ENCODE data around the gene ZNF438. TPM values are rescaled to one million over a fixed set of nuclear protein-coding genes. Genes with fewer than 3 reads are reported as not detected.

ZNF438 gene
- total and polyA plus RNA-seq, 10 of the 15 experiments (the other 5 are each of a cell fraction or from before 2014, with no cell fraction given), result 0.93 to 5.2 (median 1.9) TPM

- FAIRE-seq (no peak), DNase-seq (ENCODE audit: low read depth, low spot score) (no peak), ATAC-seq (no peak)
- ChIA-PET RAD21 (ENCODE audit: unreplicated experiment) (no interaction called here), CTCF (no interaction called here), SMC1A (ENCODE audit: uncharacterized antibody, unreplicated experiment) (no interaction called here), POLR2A (no interaction called here)
- Histone ChIP-seq H3K9me3 (replicated peaks; ENCODE audit: control insufficient read depth, insufficient read depth, low read length) (no peaks in the 10 kb centered on the region), H3K9ac (ENCODE audit: control insufficient read depth, insufficient read depth, low read length) (no peak overlapping the region), H2AFZ (ENCODE audit: control insufficient read depth, low read depth, low read length) (no peak overlapping the region), H3K4me2 (ENCODE audit: control insufficient read depth, insufficient read depth) (no peak overlapping the region), H3K36me3 (ENCODE audit: control insufficient read depth in 2 of 2, insufficient read depth in 2 of 2, low read length in 1 of 2) (no peaks in the 10 kb centered on the region), H4K20me1 (ENCODE audit: control insufficient read depth, insufficient read depth) (no peaks in the 10 kb centered on the region), H3K4me3 (no peak overlapping the region), H3K27ac (ENCODE audit: control insufficient read depth, insufficient read depth) (no peak overlapping the region), H3K27me3 (replicated peaks in 1 of 2; ENCODE audit: control insufficient read depth in 2 of 2, insufficient read depth in 2 of 2, low read length in 1 of 2) (no peaks in the 10 kb centered on the region), H3K4me1 (ENCODE audit: control insufficient read depth, insufficient read depth, low read length) (0 out of 2 replicates have a peak, but pooled peaks cover 4% of the 10 kb centered on the region), H3K79me2 (ENCODE audit: control insufficient read depth, insufficient read depth, low read length) (no peaks in the 10 kb centered on the region)
- intact Hi-C loops (cut with micrococcal nuclease; ENCODE audit: unreplicated experiment) (no loop called here), in situ Hi-C loops (cut with MboI) (no loop called here)
- 57% methylated on average over 1 of the region's 1 CpG for WGBS (ENCODE audit: insufficient coverage, insufficient replicate concordance, low lambda C conversion rate, missing lambda C conversion rate)
- BruUV-seq (replicated peaks), result no TSS peak
- TF ChIP-seq KLF5 (IDR thresholded peaks at IDR 0.05; ENCODE audit: partially characterized antibody) (no peak), SRF (IDR thresholded peaks at IDR 0.05; ENCODE audit: low read depth in 2 of 2, low read length in 2 of 2) (0 out of 4 replicates have a peak, but pooled peaks of 1 of the 2 experiments have one; percentile 50), IKZF1 (conservative IDR thresholded peaks at IDR 0.05) (no peak)
Observed at GRCh38 chr10:30813872-30814481, 217.7 kb downstream of the ZNF438 start.

- no peaks in the 10 kb centered on the region for H3K9me3 ChIP-seq (replicated peaks; ENCODE audit: control insufficient read depth, insufficient read depth, low read length)
- in situ Hi-C loops (cut with MboI) (no loop called here), intact Hi-C loops (cut with micrococcal nuclease; ENCODE audit: unreplicated experiment) (no loop called here)
- ChIA-PET SMC1A (ENCODE audit: uncharacterized antibody, unreplicated experiment) (interaction anchor here (1.1 kb wide), 1 partner anchor 76 kb away, joined by 3 read pairs; no protein-coding TSS in a partner anchor), RAD21 (ENCODE audit: unreplicated experiment) (interaction anchor here (0.7 to 1.0 kb wide), 2 partner anchors 16 to 60 kb away, joined by 3 read pairs; no protein-coding TSS in a partner anchor), POLR2A (no interaction called here), CTCF (interaction anchor here (0.7 kb wide), 1 partner anchor 64 kb away, joined by 3 read pairs; no protein-coding TSS in a partner anchor)
- H3K27me3 ChIP-seq (replicated peaks in 1 of 2; ENCODE audit: control insufficient read depth in 2 of 2, insufficient read depth in 2 of 2, low read length in 1 of 2), result no peaks in the 10 kb centered on the region
- FAIRE-seq (no peak), ATAC-seq (no peak), DNase-seq (ENCODE audit: low read depth, low spot score) (no peak)
- H3K27ac ChIP-seq (ENCODE audit: control insufficient read depth, insufficient read depth), result no peak overlapping the region
- H3K4me3 ChIP-seq, result no peak overlapping the region
- H3K36me3 ChIP-seq (ENCODE audit: control insufficient read depth in 2 of 2, insufficient read depth in 2 of 2, low read length in 1 of 2), result no peaks in the 10 kb centered on the region
- H3K4me1 ChIP-seq (ENCODE audit: control insufficient read depth, insufficient read depth, low read length), result no peaks in the 10 kb centered on the region
- no peaks in the 10 kb centered on the region for H4K20me1 ChIP-seq (ENCODE audit: control insufficient read depth, insufficient read depth)
- peak overlapping the region; percentile 45; the same call in 1 of the 2 replicates for H2AFZ ChIP-seq (ENCODE audit: control insufficient read depth, low read depth, low read length)
- BruUV-seq (replicated peaks), result no TSS peak
- no peaks in the 10 kb centered on the region for H3K79me2 ChIP-seq (ENCODE audit: control insufficient read depth, insufficient read depth, low read length)
- H3K4me2 ChIP-seq (ENCODE audit: control insufficient read depth, insufficient read depth), result no peak overlapping the region
- H3K9ac ChIP-seq (ENCODE audit: control insufficient read depth, insufficient read depth, low read length), result no peak overlapping the region
- WGBS (ENCODE audit: insufficient coverage, insufficient replicate concordance, low lambda C conversion rate, missing lambda C conversion rate), result 33% methylated on average over 16 of the region's 16 CpGs
- TF ChIP-seq CBX5 (IDR thresholded peaks at IDR 0.05; ENCODE audit: low read depth) (no peak), CREB1 (IDR thresholded peaks at IDR 0.05; ENCODE audit: low read depth) (no peak), EP300 (IDR thresholded peaks at IDR 0.05; ENCODE audit: borderline replicate concordance in 1 of 2, control insufficient read depth in 1 of 2, low read depth in 2 of 2, low read length in 2 of 2) (no peak), SPI1 (IDR thresholded peaks at IDR 0.05; ENCODE audit: borderline replicate concordance, insufficient read depth, low read depth, low read length) (no peak), NFXL1 (IDR thresholded peaks at IDR 0.05; ENCODE audit: borderline replicate concordance) (no peak), CHD4 (IDR thresholded peaks at IDR 0.05) (no peak), ZNF622 (IDR thresholded peaks at IDR 0.05) (no peak), ASH2L (IDR thresholded peaks at IDR 0.05; ENCODE audit: borderline replicate concordance, low read depth) (no peak), HDAC6 (IDR thresholded peaks at IDR 0.05; ENCODE audit: unreplicated experiment) (no peak), WRNIP1 (IDR thresholded peaks at IDR 0.05; ENCODE audit: borderline replicate concordance, low read depth, low read length) (no peak), NRF1 (conservative IDR thresholded peaks at IDR 0.05; ENCODE audit: low read depth, low read length) (no peak), SMAD1 (IDR thresholded peaks at IDR 0.05; ENCODE audit: low read depth, partially characterized antibody) (no peak), ZSCAN29 (IDR thresholded peaks at IDR 0.05) (no peak), RAD21 (IDR thresholded peaks at IDR 0.05; ENCODE audit: insufficient read depth, low read depth, low read length) (no peak), PML (IDR thresholded peaks at IDR 0.05; ENCODE audit: low read length) (no peak)
Observed at GRCh38 chr10:30812018-30812851, 219.4 kb downstream of the ZNF438 start.
